ENCODE measurements around the gene AMDHD2. TPM values are rescaled to one million over a fixed set of nuclear protein-coding genes. Genes with fewer than 3 reads are reported as not detected.
"Not testable (repeated sequence)": the region's sequence is repeated elsewhere in the genome, so short reads cannot be mapped to it uniquely, and the experiment has no call there.

AMDHD2 gene
- polyA plus RNA-seq, 3 donors from 2014 or later, result 13.7 to 18.6 (median 13.9) TPM

DNA sequence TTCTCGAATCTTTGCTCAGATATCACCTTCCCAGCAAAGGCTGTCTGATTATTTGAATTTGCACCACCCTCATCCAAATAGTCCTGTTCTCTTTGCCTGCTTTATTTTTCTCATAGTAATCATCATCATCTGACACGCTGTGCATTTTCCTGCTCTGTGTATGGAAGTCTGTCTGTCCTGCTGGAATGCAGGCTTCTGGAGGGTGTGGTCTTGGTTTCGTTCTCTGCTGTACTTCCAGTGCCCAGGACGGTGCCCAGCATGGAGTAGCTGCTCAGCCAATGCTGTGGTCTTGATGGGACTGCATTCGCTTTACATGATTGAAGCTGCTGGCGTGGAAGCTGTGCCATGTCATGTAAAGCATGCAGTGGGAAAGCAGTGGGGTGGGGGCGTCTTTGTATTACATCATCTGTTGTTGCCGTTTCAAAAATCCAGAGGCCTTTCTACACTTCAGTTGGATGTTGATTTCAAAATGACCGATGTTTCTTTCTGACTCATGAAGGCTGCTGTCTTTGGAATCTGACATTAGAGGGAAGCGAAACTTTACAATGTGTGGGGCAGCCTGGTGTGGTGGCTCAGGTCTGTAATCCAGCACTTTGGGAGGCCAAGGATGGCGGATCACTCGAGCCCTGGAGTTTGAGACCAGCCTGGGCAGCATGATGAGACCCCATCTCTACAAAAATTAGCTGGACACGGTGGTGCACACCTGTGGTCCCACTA, 34.7 kb downstream of the AMDHD2 start:
- H3K4me3 Mint-ChIP-seq; H3K27me3 Mint-ChIP-seq (ENCODE audit: low read depth in 3 of 3); H3K9me3 Mint-ChIP-seq; H3K36me3 Mint-ChIP-seq; H3K4me1 Mint-ChIP-seq; DNase-seq; H3K27ac Mint-ChIP-seq: not testable (repeated sequence)

DNA sequence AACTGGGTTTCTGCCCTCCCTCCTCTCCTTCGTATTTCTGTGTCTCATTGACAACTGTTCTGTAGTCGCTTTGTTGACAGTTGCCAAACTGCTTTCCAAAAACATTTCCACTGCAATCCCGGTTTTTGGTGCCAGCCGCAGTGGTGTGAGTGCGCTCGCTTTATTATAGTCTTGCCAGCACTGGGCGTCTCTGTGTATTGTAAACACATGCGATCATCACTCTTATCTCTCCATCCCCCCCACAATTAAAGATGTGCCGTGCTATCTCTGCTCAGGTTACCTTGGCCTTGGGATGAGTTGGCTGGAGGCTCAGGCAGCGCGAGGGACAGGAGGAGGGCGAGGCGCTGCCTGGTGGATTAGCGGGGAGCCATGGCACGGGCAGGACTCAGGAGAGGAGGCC, 37.0 kb downstream of the AMDHD2 start:
- not testable (repeated sequence) for H3K27me3 Mint-ChIP-seq (ENCODE audit: low read depth in 3 of 3); H3K9me3 Mint-ChIP-seq; H3K27ac Mint-ChIP-seq; DNase-seq; H3K4me3 Mint-ChIP-seq; H3K4me1 Mint-ChIP-seq; H3K36me3 Mint-ChIP-seq

DNA sequence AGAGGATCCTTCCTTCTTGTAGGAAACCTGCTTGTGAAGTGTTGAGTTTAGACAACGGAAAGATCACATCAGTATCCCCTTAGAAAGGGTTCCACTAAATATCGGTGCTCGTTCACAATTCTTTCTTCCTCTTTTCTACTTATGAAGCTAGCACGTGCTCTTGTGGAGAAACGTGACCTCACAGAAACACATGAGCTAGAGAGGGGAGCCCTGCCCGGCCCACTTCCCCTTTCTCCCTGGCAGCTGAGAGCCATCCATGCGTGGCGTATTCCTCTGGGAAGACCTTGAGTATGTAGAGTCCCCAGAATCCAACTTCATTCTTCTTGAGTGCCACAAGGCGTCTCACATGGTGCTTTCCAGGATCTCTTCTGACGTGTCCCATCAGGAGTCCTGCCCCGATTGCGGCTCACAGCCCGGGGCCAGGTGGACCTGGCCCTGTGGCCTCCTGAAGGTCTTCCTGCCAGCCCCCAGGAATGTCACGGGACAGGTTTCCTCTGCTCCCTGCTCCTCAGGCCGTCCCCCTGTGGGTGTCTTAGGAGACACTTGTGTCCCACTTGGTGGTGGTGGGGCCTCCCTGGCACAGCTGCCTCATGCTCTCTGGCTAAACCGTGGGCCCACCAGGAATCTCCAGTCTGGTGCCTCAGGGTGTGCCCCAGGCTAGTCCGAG, 40.1 kb downstream of the AMDHD2 start:
- H3K4me3 Mint-ChIP-seq; H3K4me1 Mint-ChIP-seq; H3K27me3 Mint-ChIP-seq (ENCODE audit: low read depth in 3 of 3); H3K36me3 Mint-ChIP-seq; H3K9me3 Mint-ChIP-seq; H3K27ac Mint-ChIP-seq; DNase-seq: not testable (repeated sequence)

DNA sequence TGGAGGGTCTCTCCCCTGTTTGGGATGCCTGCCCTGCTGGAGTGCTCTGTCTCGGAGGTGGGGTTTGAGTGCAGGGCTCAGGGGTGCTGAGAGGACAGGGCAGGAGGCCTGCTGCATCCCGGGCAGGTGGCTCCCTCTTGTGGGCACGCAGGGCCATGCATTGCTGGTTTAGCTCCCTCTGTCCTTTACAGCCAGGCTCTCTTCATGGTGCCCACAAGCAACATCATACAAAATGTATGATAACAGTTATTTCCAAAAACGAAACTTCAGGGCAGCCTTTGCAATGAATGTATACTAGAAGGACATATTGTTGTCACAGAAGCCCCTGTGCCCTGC, 40.6 kb downstream of the AMDHD2 start:
- H3K27me3 Mint-ChIP-seq (ENCODE audit: low read depth in 3 of 3); H3K9me3 Mint-ChIP-seq: not testable (repeated sequence)

DNA sequence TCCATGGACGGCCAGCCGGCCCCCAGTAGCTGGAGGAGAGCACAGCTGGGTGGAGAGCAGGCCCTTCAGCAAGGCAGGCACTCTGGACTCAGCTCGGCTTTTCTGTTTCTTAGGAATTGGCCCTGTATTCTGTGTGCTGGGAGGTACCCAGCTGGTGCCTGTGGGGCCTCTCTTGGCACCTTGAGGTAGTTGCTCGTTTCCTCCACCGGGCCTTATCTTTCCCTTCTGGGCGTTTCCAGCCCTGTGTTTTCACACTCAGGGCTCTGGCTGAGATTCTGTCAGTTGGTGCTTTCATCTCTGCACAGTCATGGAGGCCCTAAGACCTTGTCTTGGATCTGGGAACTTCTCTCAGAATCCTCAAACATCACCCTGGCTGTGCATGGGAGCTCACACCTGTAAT, 47.3 kb downstream of the AMDHD2 start:
- not testable (repeated sequence) for H3K36me3 Mint-ChIP-seq; H3K27ac Mint-ChIP-seq; H3K27me3 Mint-ChIP-seq (ENCODE audit: low read depth in 3 of 3); H3K9me3 Mint-ChIP-seq; H3K4me3 Mint-ChIP-seq; DNase-seq; H3K4me1 Mint-ChIP-seq

More for the DNA sequence above, 40.6 kb downstream of the AMDHD2 start:
- not testable (repeated sequence) for H3K4me3 Mint-ChIP-seq, H3K36me3 Mint-ChIP-seq, H3K27ac Mint-ChIP-seq, H3K4me1 Mint-ChIP-seq
- DNase-seq, result peak; percentile 50 to 61 (median 56)

DNA sequence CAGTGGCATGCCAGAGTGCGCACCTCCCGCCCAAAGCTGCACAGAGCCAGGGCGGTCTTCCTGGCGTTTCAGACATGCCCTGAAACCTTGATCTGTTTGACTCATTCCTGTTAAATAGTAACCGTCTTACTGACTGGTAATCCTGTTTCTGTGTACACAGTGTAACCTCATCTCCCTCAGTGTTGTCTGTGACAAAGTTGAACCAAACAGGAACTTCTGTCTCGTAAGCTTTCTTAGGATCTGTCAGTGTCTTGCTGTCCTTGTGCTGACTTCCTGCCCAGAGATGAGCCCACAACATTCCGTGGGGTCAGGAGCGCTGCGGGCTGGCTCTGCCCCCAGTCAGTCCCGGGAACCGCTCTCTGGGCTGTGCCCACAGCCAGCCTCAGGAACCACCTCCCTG, 48.4 kb downstream of the AMDHD2 start:
- not testable (repeated sequence) for H3K4me3 Mint-ChIP-seq; DNase-seq; H3K9me3 Mint-ChIP-seq; H3K27ac Mint-ChIP-seq; H3K4me1 Mint-ChIP-seq; H3K27me3 Mint-ChIP-seq (ENCODE audit: low read depth in 3 of 3); H3K36me3 Mint-ChIP-seq

DNA sequence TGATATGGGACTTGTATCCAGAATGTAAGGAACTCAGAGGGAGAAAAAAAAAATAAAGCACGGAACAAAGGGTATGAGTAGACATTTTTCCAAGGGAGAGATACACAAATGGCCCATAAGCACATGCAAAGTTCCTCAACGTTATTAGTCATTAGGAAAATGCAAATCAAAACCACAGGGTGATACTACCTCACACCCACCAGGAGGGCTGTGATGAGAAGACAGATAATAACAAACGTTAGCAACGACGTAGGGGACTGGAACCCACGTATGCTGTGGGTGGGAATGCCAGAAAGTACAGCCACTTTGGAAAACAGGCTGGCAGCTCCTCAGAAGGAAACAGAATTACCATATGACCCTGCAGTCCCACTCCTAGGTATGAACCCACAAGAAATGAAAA, 52.5 kb downstream of the AMDHD2 start:
- DNase-seq; H3K4me1 Mint-ChIP-seq; H3K36me3 Mint-ChIP-seq; H3K27me3 Mint-ChIP-seq (ENCODE audit: low read depth in 3 of 3); H3K27ac Mint-ChIP-seq; H3K9me3 Mint-ChIP-seq; H3K4me3 Mint-ChIP-seq: not testable (repeated sequence)

DNA sequence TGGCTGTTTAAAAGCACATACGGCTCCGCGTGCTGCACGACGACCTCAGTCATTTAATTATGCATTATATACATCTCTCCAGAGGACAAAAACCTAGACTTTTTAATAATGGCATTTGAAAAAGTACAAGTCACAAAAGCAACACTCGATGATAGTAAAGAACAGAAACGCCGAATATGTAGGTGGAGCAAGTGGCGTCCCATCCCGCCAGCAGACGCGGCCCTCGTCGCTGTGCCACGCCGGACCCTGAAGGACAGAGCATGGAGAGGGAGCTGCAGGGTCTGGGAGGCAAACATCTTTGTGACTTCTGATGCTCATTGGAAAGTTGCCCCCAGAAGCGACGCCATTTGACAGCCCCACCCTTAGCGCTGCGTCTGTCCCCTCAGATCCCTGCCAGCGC, 55.7 kb downstream of the AMDHD2 start:
- not testable (repeated sequence) for H3K27ac Mint-ChIP-seq; H3K27me3 Mint-ChIP-seq (ENCODE audit: low read depth in 3 of 3); H3K4me1 Mint-ChIP-seq; H3K9me3 Mint-ChIP-seq; H3K4me3 Mint-ChIP-seq; H3K36me3 Mint-ChIP-seq; DNase-seq

DNA sequence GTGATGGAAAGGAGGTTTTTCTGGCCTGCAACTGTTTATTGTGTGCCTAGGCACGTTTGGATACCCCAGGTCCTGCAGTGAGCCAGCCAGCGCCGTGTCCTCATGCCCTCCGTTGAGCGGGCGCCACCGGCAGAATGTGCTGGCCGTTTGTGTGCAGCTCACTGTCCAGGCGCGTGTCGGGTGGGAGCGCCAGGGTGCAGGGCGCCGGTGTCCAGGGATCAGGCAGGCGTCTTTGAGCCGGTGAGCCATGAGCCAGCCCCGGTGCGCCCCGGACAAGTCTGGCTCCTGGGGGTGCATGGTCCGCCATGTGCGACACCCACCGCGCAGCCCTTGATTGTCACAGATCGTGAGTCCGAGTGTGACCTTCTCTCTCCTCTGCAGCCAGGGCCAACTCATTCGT, 56.9 kb downstream of the AMDHD2 start:
- H3K9me3 Mint-ChIP-seq; H3K27ac Mint-ChIP-seq; H3K27me3 Mint-ChIP-seq (ENCODE audit: low read depth in 3 of 3); H3K4me1 Mint-ChIP-seq; H3K36me3 Mint-ChIP-seq; H3K4me3 Mint-ChIP-seq; DNase-seq: not testable (repeated sequence)

DNA sequence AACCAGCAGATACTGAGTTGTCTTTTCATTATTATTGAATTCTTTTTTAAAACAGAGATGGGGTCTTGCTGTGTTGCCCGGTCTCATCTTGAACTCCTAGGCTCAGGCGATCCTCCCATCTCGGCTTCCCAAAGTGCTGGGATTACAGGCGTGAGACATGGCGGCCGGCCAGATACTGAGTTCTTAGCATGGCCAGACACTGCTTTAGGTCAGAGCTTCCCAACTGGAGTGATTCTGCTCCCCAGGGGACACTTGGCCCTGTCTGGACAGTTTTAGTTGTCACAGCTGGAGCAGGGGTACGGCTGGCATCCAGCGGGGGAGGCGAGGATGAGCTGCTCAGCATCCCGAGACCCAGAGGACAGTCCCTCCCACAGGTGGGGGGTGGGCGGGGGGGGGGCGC, 58.7 kb downstream of the AMDHD2 start:
- H3K36me3 Mint-ChIP-seq; DNase-seq; H3K4me1 Mint-ChIP-seq; H3K9me3 Mint-ChIP-seq; H3K27ac Mint-ChIP-seq; H3K4me3 Mint-ChIP-seq; H3K27me3 Mint-ChIP-seq (ENCODE audit: low read depth in 3 of 3): not testable (repeated sequence)

DNA sequence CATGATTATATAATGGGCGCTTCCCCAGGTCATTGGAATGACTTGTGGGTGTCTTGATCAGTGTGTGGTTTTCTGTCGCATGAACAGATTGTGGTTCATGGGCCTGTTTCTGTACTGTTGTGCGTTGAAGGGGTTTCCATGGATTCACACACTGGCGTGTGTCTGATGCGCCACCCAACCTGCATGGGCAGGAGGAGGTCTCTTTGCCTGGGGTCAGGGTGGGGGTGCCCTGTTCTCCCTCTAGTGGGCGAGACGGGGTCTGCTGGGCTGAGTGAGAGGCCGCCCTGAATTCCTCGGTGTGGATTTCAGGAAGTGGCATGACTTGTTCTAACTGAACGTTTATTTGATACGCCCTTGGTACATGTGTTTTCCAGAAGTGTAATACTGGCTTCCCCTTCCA, 60.0 kb downstream of the AMDHD2 start:
- not testable (repeated sequence) for H3K4me1 Mint-ChIP-seq; H3K27me3 Mint-ChIP-seq (ENCODE audit: low read depth in 3 of 3); H3K27ac Mint-ChIP-seq; DNase-seq; H3K9me3 Mint-ChIP-seq; H3K4me3 Mint-ChIP-seq; H3K36me3 Mint-ChIP-seq

DNA sequence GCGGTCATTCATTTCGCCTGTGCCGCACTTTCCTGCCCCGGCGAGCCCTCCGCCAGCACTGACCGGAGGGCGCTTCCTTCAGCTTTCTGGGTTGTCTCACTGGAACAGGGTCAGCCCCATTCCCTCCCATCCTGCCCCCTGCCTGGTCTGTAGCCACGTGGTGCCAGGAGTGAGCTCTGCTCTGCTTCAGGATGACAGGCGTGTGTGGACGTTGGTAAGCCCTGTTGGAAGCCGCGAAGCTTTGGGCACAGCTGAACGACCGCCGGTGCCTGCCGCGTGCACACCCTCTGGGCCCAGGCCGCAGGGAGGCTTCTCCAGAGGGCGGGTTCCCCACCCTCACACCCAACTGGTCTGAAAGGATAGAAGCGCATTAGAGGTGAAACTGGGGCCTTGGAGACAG, 60.6 kb downstream of the AMDHD2 start:
- H3K27me3 Mint-ChIP-seq (ENCODE audit: low read depth in 3 of 3); DNase-seq; H3K36me3 Mint-ChIP-seq; H3K9me3 Mint-ChIP-seq; H3K4me3 Mint-ChIP-seq; H3K4me1 Mint-ChIP-seq; H3K27ac Mint-ChIP-seq: not testable (repeated sequence)

Other genes starting within 250 kb of the AMDHD2 start
- 1 to 10 TPM; 2.4 to 7.6 (median 4.8) TPM for gene ABCA3, start 179.6 kb upstream of the AMDHD2 start, polyA plus RNA-seq
- gene CCNF, start 90.9 kb upstream of the AMDHD2 start, polyA plus RNA-seq, result 10 to 100 TPM in 1 of 3 donors, 1 to 10 TPM in 2; 1.5 to 10.9 (median 4.5) TPM
- gene TEDC2, start 60.3 kb upstream of the AMDHD2 start, polyA plus RNA-seq, result under 1 TPM in 2 of 3 donors, not detected in 1; 0.22 to 0.85 TPM
- not detected for gene NTN3, start 49.1 kb upstream of the AMDHD2 start, polyA plus RNA-seq
- 1 to 10 TPM; 1.1 to 4.5 (median 2.4) TPM for gene TBC1D24, start 45.2 kb upstream of the AMDHD2 start, polyA plus RNA-seq
- gene ATP6V0C, start 6.4 kb upstream of the AMDHD2 start, polyA plus RNA-seq, result 100 to 1,000 TPM in 1 of 3 donors, 10 to 100 TPM in 2; 70.9 to 116 (median 90.8) TPM
- 1 to 10 TPM in 2 of 3 donors, under 1 TPM in 1; 0.90 to 3.0 (median 3.0) TPM for gene CEMP1, start 11.0 kb downstream of the AMDHD2 start, polyA plus RNA-seq
- 10 to 100 TPM; 26.3 to 48.8 (median 27.1) TPM for gene PDPK1, start 17.6 kb downstream of the AMDHD2 start, polyA plus RNA-seq
- gene KCTD5, start 162.2 kb downstream of the AMDHD2 start, polyA plus RNA-seq, result 10 to 100 TPM; 22.2 to 38.9 (median 25.9) TPM
- under 1 TPM in 1 of 3 donors, not detected in 2; 0.18 TPM for gene PRSS27, start 199.9 kb downstream of the AMDHD2 start, polyA plus RNA-seq
- gene SRRM2, start 232.3 kb downstream of the AMDHD2 start, polyA plus RNA-seq, result 100 to 1,000 TPM in 1 of 3 donors, 10 to 100 TPM in 2; 11.5 to 113 (median 24.2) TPM